SH-SY5Y (cell line): Measurements from ENCODE around the gene NUDT16.

ENCODE experiments used
- GATA2 ChIP-seq: IDR thresholded peaks from 2 replicates; pipeline ENCODE4 v1.6.1; 2011; ENCODE audit warnings: mild to moderate bottlenecking, low read depth, low read length
- GATA3 ChIP-seq: IDR thresholded peaks from 2 replicates; pipeline ENCODE4 v1.6.1; 2011; ENCODE audit warnings: low read depth, mild to moderate bottlenecking, low read length, moderate library complexity

DNA sequence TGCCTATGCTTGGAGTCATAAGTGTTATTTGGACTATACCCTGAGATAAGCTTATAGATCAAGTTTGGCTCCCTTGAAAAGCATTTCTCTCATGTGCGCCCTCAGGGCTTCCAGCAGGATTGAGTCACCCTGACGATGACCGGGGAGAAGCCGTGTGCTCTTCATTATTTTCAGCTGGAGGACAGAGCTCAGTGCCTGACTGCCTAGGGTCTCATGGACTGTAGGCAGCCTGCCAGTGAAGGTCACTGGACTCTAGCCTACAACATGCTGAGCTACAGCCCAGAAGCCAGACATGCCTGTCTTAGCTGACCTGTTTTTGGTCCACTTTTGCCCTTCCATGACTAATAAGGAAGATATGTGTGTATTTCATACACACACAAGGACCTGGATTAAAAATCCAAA is 31.6 kb upstream of the NUDT16 start:
- TF ChIP-seq GATA2 = no peak
- TF ChIP-seq GATA3 = no peak
